HG02885 (cell line): ENCODE data around the gene SCGB1C2.
"Not testable (repeated sequence)": the region's sequence is repeated elsewhere in the genome, so short reads cannot be mapped to it uniquely, and the experiment has no call there.

Experiments used
- ATAC-seq: cut with Tn5 transposase; IDR thresholded peaks from one replicate; pipeline ENCODE4 v1.9.1; 2021; ENCODE audit warnings: mild to moderate bottlenecking; ENCODE audit not compliant: unreplicated experiment, poor library complexity

Gene SCGB1C2

DNA sequence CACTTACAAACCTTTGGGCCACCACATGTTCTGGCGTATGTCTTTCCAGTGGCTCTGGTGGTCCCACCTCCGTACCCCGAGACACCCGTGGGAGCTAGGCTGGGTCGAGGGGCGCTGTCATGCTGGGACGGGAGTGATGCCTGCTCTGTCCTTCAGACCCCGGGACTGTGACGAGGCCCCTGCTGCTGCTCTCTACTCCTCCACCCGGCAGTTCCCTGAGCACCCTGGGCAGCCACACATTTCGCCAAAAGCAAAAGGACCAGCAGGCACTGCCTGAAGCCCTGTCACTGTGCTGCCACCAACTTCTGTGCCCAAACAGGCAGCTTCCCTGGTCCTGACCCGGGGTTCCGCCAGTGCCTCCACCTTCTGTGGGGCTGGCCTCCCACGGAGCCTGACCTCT, 28.6 kb downstream of the SCGB1C2 start:
- no peak for ATAC-seq

DNA sequence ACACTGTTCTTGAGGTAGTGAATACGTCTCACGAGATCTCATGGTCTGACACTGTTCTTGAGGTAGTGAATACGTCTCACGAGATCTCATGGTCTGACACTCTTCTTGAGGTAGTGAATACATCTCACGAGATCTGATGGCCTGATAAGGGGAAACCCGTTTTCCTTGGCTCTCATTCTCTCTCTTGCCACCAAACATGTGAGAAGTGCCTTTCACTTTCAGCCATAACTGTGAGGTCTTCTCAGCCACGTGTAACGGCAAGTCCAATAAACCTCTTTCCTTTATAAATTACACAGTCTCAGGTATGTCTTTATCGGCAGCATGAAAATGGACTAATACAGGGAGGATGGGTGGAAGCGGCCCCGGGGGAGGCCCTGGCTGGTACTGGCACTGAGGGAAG, 31.2 kb downstream of the SCGB1C2 start:
- not testable (repeated sequence) for ATAC-seq

DNA sequence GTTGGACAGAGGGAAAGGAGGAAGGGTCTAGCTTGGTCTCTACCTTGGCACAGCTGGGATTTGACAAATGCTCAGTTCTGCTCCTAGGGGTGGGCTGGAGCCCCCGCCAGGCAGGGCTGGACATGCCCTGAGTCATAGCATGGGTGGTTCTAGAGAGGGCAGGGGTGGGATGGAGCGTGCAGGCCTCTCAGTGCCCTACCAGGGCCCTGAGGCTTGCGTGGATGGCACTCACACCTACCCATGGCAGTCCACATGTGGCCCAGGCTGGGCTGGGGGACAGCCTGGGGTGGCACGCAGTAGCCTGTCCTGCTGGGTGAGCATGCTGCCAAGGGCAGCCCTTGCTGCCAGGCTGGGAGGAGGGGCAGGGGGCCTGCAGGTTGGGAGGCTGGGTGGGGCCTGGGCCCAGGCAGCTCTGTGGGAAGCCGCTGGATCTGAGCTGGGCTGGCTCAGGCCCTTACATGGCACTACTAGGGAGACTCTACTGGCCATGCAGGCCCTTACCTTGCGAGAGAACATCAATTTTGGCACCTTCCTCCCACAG, 32.8 kb downstream of the SCGB1C2 start:
- ATAC-seq = no peak

DNA sequence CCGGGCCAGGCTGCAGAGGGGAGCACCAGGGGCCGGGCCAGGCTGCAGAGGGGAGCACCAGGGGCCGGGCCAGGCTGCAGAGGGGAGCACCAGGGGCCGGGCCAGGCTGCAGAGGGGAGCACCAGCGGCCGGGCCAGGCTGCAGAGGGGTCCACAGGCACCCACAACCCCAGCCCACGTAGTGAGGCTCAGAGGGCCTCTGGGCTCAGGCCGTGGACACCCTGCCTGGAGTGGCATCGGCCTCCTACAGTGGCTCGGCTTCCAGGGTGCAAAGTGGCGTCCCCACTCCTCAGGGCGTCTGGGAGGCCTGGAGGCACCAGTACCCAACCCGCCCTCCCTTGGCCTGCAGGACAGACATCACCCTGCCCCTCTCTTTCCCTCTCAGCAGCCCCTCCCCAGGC, 34.5 kb downstream of the SCGB1C2 start:
- no peak for ATAC-seq

DNA sequence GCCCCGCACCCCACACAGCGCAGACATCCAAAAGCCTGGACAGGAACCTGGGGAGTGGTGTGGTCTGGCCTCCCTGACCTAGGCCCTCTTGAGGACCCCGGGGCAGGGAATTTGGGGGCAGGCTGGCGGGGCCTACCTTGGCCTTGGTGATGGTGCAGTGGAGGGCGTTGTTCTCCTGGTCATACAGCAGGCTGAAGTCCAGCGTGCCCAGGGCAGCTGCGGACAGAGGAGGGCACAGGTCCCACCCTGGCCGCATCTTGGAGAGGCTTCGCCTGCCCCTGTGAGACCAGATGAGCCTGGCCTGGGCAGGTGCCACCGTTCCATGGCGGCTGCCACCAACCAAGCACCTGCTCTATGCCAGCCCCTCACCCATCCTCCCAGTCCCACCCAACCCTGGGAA, 35.0 kb downstream of the SCGB1C2 start:
- ATAC-seq = no peak

DNA sequence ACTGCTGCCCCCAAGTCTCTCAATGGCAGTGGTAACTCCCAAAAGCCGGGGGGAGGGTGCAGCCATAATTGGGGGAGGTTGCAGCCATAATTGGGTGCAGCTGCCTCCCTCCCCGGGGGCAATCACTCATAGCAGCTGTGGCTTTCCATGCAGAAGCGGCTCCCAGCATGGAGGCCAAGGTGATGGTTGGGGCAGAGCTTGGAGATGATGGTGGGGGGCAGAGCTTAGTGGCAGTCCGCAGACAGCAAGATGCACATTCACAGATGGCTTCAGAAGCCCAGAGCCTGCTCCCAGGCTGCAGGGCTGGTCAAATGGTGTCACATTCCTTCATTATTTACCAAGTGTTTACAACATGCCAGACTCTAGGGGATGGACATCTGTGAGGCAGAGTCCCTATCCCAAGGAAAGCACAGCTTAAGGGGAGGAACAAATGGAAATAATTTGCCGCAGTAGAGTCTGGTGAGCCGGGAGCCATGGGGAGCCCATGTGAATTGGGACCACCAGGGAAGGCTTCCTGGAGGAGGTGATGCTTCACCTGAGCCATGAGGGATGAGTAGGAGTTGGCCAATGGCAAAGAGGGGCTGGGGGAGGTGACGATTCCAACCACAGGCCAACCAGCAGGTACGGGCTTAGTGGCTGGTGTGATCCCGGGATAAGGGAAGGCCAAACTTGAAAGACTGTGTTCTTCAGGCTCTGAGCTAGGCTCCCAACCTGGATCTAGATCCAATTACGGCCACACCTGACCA, 36.0 kb downstream of the SCGB1C2 start:
- no peak for ATAC-seq

DNA sequence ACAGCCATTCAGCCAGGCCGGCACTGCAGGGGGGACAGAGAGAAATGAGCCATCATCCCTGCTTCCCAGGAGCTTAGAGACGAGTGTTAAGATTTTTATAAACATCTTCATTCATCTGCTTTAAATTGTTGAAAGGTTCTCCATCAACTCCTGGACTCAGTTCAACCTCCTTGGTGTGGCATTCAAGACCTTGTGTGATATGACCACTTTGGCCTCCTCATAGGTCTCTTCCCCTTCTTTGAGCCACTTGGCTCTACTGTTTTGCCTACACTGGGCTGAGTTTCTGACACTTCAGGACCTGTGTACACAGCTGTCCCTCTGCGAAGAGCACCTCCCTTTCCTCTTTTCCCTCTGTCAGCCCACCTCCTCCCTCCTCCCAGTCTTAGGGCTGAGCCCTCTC, 39.8 kb downstream of the SCGB1C2 start:
- ATAC-seq = no peak

DNA sequence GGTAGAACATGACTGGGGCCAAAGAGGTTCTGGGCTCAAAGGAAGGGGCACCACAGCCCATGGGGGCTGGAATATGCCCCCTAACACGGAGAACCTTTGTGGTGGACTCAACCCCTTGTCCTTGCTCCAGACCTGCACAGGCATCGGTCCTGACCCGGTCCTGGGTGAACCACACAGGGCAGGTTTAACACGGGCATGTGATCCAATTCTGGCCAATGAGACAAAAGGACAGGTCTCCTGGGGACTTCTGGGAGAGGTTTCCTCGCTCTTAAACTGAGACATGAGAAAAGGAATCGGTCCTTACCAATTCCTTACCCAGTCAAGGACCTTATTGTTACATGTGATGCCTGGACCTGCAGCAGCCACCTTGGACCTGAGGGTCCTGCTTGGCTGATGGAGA, 40.4 kb downstream of the SCGB1C2 start:
- ATAC-seq = no peak

DNA sequence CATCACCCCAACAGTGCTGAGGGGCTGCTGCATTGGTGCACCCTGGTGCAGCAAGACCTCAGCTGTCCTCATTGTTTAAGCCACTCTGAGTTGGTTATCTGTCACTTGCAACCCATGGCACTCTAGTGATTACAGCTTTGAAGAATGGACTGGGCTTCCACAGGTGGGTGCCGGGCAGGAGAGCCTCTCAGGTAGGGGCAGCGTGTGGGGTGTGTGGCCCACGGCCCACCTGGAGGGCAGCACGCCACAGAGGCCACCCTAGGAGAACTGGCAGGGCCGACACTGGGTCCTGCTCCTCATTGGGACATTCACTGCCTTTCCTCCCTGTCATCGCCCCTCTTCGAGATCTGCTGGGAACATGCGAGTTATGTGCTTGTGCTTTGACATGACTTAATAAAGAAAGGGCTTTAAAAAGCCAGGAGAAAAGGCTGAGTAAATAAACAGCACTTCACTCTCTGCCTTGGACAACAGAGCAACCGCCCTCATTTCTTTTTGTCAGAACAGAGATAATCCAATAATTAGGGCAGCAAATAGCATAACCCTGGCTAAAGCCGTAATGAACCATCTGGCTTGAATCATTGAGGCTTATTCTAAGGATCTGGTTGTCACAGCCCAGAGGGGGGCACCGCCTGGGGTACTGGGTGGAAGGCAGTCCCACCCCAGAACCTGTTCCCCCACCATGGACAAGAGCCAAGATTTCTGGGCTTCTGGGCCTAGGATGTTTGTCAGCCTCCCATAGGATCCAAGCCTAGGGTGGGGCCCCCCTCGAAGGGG, 41.1 kb downstream of the SCGB1C2 start:
- ATAC-seq = no peak

DNA sequence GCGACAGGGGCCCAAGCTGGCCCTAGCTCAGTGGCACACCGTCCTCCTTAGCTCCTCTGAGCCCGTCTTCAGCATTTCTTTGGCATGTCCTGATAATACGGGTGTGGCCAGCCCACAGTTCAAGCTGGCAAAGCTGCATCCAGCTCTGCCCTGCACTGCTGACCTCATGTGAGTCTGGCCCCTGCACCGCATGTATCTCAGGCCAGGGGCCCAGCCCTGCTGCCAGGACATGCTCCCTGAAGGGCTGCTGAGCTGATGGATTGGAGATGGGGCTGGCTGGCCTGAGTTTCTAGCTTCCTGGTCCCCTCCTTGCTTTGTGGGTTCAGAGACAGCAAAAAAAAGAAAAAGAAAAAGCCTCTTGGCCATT, 41.7 kb downstream of the SCGB1C2 start:
- ATAC-seq = no peak

DNA sequence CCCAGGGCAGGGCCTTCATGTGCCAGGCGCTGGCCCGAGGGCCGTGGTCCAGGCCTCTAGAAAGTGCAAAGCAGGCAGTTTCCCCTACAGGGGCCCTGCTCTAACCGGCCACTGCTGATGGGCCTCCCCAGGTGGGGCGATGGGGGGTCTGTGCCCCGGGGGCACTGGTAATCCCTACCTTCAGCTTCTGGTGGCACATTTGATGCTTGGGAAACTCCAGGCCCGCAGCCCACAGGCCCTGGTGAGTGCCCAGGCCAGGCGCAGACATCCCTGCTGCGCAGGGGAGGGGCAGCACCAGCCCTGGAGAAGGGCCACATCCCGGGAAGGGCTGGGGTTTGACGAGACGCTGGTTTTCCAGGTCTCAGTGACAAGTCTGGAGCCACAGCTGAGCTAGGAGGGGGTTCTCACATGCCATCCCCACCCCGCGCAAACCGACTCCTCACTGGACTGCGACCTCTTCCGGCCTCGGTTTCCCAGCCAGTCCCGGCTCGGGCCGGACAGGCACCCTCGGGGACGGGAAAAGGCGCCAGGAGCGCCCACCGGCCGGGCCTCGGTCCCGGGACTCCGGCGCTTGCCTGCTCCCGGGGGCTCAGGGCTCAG, 42.5 kb downstream of the SCGB1C2 start:
- ATAC-seq = no peak

DNA sequence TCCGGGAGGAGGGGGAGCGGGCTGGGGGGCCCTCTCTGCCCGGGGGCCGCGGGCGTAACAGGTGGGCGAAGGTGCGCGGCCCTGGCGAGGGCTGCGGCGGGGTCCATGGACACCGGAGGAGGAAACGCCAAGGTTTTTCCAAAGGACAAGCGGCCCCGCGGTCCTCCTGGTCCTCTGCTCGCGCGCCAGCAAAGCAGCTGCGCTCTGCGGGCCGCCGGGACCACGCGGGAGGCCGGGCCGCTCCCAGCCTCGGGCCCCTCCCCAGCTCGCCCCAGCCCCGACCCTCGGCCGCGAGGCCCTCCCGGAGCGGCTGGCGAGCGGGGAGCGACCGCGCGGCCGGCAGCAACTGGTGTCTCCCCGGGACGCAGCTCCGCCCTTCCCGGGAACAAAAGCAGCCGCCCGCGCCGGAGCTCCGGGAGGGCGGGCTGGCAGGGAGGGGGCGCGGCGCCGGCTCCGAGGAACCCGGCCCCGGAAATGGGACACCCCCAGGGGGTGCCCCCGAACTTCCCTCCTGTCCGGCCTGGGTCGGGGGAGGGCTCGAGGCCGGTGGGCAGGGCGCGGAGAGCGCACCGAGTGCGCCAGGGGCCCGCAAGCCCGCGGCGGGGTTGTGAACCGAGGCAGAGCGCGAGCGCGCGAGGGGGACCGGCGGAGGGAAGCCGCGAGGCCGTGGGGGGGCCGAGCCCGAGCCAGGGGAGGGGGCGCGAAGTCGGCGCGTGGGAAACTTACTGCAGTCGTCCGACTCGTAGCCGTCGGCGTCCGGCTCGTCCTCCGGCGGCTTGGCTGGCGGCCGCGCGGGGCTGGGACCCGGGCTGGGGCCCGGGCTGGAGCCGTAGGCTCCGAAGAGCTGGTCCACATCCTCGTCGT, 43.2 kb downstream of the SCGB1C2 start:
- ATAC-seq = no peak

DNA sequence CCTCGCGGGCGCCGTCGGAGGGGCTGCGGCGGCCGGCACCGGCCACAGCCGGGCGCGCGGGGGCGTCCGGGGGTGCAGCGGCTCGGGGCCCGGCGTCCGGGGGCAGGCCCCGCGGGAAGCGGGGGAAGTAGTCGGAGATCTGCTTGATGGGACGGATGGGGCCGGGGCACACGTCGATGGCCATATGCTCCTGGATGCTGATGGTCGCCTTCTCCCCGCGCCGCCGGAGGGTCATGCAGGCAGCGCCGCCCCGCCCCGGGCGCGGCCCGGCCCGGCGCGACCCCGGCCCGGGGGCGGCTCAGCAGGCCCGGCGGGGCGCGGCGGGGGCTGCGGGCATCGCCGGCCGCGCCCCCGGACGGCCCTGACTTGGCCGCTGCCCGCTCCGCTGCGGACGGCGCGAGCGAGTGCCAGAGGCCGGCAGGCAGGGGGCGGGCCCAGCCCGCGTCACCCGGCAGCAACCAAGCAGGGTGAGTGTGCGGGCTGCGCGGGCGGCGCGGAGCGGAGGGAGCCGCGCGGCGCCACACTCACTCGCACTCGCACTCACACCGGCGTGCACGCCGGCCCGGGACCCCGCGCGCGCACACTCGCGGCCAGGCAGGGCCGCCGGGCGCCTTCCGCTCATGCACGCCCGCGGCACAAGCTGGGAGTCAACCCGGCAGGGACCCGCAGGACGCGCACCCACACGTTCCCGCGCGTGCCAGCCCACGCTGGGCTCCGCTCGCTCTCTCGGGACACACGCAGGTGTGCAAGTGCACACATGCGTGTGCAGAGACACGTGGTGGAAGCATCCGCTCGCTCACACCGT, 44.1 kb downstream of the SCGB1C2 start, which contains the start of gene DOC2B:
Gene DOC2B (minus strand): TSS at position 406 of the 805 bp plus-strand sequence. CDS start 171 bp downstream, at position 235.
- no peak for ATAC-seq

DNA sequence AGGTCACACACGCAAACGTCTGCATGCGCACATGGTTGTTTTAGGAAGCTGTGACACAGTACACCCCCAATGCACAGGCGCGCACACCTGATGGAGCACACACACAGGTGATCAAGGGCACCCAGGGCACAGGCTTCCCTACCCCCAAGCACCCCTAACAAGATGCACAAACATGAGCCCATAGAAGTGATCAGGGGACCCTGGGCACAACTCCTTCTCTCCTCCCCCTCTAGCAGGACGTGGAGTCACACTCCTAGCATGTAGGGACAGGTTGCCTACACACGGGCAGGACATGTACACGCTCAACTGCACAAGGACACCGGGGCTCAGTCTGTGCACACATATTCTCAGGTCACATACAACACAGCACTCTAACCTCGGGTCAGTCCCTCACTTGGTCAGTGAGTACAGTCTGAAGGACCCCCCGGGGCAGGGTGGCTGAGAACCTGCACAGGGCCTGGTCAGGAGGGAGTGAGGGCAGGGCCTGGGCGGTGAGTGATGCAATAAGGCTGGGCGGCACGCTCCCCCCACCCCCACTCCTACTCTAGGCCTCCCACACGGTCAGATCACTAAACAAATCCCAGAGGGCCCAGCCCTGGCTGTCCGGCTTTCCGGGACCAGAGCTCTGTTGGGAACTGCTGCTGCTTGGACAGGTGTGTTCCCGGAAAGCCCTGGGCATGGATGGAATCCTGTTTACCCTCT, 44.8 kb downstream of the SCGB1C2 start:
- ATAC-seq = no peak

DNA sequence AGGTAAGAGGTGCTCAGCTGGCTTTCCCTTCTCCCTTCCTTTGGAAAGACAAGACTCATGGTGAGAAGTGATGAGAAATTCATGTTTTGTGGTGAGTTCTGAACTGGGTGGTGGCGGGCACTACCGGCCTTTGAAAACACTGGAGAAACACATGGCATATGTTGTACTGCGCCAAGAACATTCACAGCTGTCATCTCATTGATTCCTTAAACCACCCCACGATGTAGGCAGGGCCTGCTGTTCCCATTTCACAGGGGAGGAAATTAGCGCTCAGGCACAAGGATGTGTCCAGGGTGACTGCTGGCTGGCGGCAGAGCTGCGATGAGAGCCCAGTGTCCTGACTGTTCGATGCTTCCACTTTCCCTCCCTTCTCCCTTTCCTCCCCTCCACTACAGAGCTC, 45.7 kb downstream of the SCGB1C2 start:
- ATAC-seq = no peak

DNA sequence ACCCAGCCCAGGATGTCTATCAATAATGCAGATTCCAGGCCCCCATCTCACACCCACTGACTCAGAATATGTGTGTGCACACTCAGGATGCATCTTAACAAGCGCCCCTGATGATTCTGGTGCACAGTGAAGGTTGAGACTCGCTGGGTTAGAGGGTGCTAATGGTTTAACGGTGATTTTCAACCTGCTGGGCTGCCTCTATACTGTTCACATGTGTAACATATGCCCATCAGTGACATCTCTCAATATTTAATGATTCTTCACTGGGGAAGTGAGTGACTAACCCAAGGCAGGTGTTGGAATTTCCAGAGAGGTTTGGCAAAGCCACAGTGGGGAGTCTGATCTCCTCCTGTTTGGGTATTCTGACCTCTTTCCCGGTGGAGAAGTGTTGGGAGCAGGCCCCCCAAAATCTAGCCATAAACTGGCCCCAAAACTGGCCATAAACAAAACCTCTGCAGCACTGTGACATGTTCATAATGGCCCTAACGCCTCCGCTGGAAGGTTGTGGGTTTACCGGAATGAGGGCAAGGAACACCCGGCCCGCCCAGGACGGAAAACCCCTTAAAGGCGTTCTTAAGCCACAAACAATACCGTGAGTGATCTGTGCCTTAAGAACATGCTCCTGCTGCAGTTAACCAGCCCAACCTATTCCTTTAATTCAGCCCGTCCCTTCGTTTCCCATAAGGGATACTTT, 48.2 kb downstream of the SCGB1C2 start:
- ATAC-seq = no peak

DNA sequence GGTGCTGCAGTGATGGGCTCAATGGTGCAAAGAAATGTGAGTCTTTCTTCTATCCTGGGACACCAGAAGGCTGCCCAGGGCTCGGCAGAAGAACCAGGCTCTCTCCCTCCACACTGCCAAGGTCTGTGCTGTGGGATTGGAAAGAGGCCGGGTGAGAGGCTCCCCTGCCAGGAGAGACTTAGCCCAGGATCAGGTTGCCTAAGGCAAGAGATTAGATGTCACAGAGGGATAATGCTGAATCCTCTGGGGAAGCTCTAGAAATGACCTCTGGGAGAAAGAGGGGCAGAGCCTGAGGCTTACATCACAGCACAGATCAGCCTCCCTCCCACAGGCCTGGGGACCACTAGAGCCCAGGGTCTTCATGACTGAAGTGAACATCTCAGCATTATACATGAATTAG, 49.8 kb downstream of the SCGB1C2 start:
- ATAC-seq = no peak
